Adrenal gland (tissue), 5 donors: ENCODE data around the gene GALK2.

Experiments
- CTCF ChIP-seq, 6 experiments: fragments of 450-650 bp in 4 of 6; fragments of 200-600 bp in 2 of 6; sonication (generic) in 1 of 6; IDR thresholded peaks; 1 replicate in 5 of 6; 2 replicates in 1 of 6; pipeline versions ENCODE4 v1.5.1 to v1.8.0; 2016 to 2021; ENCODE audit warnings: antibody characterized with exemption in 6 of 6, mild to moderate bottlenecking in 2 of 6, moderate library complexity in 1 of 6
- POLR2A ChIP-seq, 2 donors: fragments of 450-650 bp; IDR thresholded peaks; one replicate each; pipeline ENCODE4 v1.6.1; 2017; ENCODE audit warnings: antibody characterized with exemption in 2 of 2, mild to moderate bottlenecking in 2 of 2, moderate library complexity in 1 of 2
- donor health status: DM: no; HTN: no; CAD: no.

GRCh38 chr15:49232236-49232806 is 62.3 kb downstream of the GALK2 start:
- TF ChIP-seq CTCF (IDR thresholded peaks at IDR 0.05) (no peak), POLR2A (IDR thresholded peaks at IDR 0.05) (no peak)
